Activated CD4-positive, CD25-positive, alpha-beta regulatory T cell (primary cell): Measurements from ENCODE around the gene NTSR2.

Source experiments
- DNase-seq, 4 experiments: peaks; one replicate each; lab custom pipeline; 2025; lab: John Stamatoyannopoulos, UW

Gene NTSR2

GRCh38 chr2:11657646-11658045 lies 12.3 kb downstream of the NTSR2 start:
- DNase-seq, result no peak

- no peak for DNase-seq
Observed at GRCh38 chr2:11657195-11657594, 12.8 kb downstream of the NTSR2 start.

GRCh38 chr2:11656671-11657101 lies 13.3 kb downstream of the NTSR2 start:
- DNase-seq, result no peak

- DNase-seq, result no peak
Observed at GRCh38 chr2:11656252-11656651, 13.7 kb downstream of the NTSR2 start.

GRCh38 chr2:11655495-11655894 lies 14.5 kb downstream of the NTSR2 start:
- no peak for DNase-seq

GRCh38 chr2:11652553-11652952 lies 17.4 kb downstream of the NTSR2 start:
- DNase-seq, result no peak

- no peak for DNase-seq
Observed at GRCh38 chr2:11651856-11652548, 18.0 kb downstream of the NTSR2 start.

GRCh38 chr2:11649093-11649492 lies 20.9 kb downstream of the NTSR2 start:
- no peak for DNase-seq

- DNase-seq, result no peak
Observed at GRCh38 chr2:11647834-11648600, 22.0 kb downstream of the NTSR2 start.

GRCh38 chr2:11646530-11646929 lies 23.5 kb downstream of the NTSR2 start:
- no peak for DNase-seq

GRCh38 chr2:11644293-11644692 lies 25.7 kb downstream of the NTSR2 start:
- DNase-seq, result no peak

GRCh38 chr2:11642972-11643371 lies 27.0 kb downstream of the NTSR2 start:
- DNase-seq, result no peak

GRCh38 chr2:11640132-11640531 lies 29.9 kb downstream of the NTSR2 start:
- DNase-seq, result no peak

GRCh38 chr2:11639503-11639902 lies 30.5 kb downstream of the NTSR2 start:
- DNase-seq, result no peak

GRCh38 chr2:11637546-11637945 lies 32.4 kb downstream of the NTSR2 start:
- DNase-seq, result no peak

GRCh38 chr2:11636593-11637295 lies 33.3 kb downstream of the NTSR2 start:
- DNase-seq, result no peak

GRCh38 chr2:11635141-11635540 lies 34.9 kb downstream of the NTSR2 start:
- no peak for DNase-seq

GRCh38 chr2:11634584-11634983 lies 35.4 kb downstream of the NTSR2 start:
- no peak for DNase-seq

GRCh38 chr2:11633923-11634478 lies 36.0 kb downstream of the NTSR2 start:
- no peak for DNase-seq

GRCh38 chr2:11631462-11631861 lies 38.5 kb downstream of the NTSR2 start:
- no peak for DNase-seq

GRCh38 chr2:11630855-11631254 lies 39.1 kb downstream of the NTSR2 start:
- no peak for DNase-seq

GRCh38 chr2:11629851-11630250 lies 40.1 kb downstream of the NTSR2 start:
- no peak for DNase-seq

GRCh38 chr2:11629215-11629614 lies 40.8 kb downstream of the NTSR2 start:
- no peak for DNase-seq
